IPS DF 4.7 (cell line): Measurements from ENCODE around the gene STIP1.

ENCODE experiments used
- DNase-seq: peaks from one replicate; pipeline ENCODE4 v3.0.0-alpha.2; 2013; ENCODE audit warnings: low spot score; ENCODE audit errors: extremely low read depth

Gene STIP1

DNA sequence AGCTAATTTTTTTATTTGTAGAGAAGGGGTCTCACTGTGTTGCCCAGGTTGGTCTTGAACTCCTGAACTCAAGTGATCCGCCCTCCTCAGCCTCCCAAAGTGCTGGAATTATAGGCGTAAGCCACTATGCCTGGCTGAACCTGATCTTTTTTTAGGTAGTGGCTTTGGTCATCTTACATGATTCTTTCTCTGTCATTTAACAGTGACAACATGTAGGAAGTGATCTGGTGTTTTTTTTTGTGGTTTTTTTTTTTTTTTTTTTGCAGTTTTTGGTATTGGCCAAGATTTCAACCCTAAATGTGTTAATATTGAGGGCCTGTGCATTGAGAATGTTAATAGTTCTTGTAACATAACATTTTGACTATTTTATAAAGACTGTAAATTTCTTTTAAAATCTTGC is 12.5 kb downstream of the STIP1 start:
- no peak for DNase-seq

DNA sequence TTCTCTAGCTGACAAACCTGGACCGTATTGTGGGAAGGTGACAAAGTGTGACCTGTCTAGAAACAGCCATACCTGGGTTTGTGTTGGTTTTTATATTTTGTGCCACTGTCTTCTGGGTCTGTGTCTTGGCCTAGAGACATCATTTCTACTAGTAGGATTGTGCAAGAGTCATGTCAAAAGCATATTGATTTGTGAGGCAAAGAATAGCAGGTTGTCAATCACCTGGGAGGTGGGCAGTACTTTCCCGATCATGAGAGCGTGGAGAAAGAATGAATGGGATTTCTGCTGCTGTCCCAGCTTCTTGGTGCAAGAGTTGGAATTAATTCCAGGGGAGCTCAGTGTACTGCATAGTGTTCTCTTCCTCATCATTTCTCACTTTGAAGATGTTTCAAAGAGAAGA is 15.6 kb downstream of the STIP1 start:
- DNase-seq, result no peak

DNA sequence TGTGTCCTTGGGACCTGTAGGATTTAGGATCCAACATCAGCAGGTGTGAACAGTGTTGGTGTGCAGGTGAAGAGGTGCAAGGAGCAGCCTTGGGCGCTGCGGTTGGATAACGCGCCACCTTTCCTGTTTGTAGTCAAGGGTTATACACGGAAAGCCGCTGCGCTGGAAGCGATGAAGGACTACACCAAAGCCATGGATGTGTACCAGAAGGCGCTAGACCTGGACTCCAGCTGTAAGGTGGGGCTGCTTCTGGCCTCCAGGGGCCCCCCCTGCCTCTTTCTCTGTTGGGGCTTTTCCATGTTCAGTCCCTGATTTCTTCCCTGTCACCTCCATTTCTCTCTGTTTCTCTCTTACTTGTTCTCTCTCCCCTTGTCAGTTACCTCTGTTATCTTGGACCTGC is 17.0 kb downstream of the STIP1 start:
- no peak for DNase-seq

GRCh38 chr11:64203421-64204079 is 17.6 kb downstream of the STIP1 start:
- no peak for DNase-seq

DNA sequence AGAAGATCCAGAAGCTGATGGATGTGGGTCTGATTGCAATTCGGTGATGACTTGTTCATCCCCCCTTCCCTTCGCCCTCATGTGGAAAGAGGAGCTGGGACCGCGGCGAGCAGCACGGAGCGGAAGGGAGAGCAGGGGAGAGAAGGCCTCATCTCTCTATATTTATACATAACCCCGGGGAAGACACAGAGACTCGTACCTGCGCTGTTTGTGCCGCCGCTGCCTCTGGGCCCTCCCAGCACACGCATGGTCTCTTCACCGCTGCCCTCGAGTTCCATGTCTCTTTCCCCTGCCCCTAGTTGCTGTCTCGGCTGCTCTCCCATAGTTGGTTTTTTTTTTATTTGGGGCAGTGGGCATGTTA is 18.1 kb downstream of the STIP1 start:
- DNase-seq, result no peak

DNA sequence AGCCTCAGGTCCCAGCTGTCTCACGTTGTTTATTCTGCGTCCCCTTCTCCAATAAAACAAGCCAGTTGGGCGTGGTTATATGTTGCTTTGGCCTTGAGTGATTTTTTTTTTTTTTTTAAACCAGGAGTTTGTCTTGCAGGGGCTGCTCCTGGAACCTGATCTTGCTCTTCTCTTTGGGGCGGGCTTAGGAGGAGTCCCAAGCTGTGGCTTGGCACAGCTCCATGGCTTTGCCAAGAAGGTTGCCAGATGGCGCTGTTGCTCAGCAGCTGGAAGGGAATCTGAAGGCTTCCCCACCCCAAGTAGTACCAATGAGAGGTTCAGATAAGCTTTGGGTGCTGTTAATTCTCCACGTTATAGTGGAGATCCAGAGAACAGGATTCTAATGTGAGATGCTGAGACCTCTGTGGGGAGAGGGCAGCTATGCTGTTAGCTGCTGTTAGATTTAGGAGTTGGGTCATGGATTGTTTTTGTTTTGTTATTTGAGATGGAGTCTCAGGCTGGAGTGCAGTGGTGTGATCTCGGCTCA is 18.6 kb downstream of the STIP1 start:
- no peak for DNase-seq

DNA sequence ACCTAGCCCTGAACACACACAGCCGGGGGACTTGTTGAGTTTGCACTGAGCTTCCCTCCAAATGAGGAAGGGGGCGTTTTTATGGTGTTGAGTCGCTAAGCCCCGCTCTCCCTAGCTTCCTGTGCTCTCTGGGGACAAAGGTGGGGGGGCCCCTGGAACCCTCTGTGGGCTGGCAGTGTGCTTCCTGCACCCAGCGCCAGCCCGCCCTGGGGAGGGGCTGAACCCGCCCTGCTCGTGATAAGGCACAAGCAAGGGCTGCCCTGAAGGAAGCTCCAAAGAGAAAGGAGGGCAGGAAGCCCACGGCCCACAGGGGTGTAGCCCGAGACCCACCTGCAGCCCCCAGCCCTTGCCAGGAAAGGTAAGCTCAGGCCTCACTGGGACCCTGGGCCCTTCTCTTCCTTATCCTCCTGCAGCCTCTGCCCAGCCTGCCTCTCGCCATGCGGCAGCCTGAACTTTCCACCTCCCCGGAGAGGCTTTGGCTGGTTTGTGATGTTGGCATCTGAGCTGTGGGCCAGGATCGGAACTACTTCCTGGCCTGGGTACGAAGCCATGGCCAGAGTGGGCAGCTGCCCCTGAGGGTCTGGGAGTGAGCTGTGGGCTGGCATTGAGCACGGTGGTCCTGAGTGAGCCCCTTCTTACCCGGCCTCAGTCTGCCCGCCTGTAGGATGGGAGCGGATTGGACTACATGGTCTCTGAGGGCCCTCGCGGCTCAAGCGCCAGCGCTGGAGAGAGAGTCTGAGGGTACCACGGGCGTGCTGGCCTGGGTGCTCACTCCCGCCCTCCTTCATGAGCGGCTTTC is 20.7 kb downstream of the STIP1 start, which contains the start of gene FERMT3:
FERMT3 (plus strand) TSS at position 265 of the 799 bp plus-strand sequence. CDS start 644 bp downstream, outside the sequence.
- no peak for DNase-seq

DNA sequence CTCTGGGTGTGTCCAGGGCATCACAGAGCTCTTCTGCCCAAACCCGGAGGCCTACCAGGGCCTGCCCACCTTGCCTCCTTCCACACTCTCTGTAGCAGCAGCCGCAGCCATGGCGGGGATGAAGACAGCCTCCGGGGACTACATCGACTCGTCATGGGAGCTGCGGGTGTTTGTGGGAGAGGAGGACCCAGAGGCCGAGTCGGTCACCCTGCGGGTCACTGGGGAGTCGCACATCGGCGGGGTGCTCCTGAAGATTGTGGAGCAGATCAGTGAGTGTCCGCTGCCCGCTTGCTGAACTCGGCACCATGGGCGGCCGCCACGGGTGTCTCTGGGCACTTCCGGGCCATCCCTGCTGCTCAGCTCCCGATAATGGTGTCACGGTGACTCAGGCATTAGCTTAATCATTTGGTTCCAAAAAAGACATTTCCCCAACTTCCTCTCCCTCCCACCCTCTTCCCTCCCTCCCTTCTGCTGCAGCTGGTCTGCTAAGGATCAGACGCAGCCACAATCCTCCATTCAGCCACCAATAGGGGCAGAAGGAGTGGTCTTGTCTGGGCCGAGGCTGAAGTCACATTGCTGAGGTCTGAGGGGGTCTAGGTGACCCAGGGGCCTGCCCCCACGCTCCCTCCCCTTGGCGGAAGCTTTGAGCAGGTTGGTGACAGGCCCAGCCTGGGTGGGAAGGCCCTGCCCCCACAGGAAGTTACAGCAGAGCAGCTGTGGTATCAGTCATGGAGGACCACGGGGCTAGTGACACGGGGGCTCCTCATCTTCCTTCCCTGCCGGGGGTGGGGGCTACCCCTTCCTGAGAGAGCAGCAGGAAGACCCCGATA is 21.5 kb downstream of the STIP1 start:
- DNase-seq, result no peak

DNA sequence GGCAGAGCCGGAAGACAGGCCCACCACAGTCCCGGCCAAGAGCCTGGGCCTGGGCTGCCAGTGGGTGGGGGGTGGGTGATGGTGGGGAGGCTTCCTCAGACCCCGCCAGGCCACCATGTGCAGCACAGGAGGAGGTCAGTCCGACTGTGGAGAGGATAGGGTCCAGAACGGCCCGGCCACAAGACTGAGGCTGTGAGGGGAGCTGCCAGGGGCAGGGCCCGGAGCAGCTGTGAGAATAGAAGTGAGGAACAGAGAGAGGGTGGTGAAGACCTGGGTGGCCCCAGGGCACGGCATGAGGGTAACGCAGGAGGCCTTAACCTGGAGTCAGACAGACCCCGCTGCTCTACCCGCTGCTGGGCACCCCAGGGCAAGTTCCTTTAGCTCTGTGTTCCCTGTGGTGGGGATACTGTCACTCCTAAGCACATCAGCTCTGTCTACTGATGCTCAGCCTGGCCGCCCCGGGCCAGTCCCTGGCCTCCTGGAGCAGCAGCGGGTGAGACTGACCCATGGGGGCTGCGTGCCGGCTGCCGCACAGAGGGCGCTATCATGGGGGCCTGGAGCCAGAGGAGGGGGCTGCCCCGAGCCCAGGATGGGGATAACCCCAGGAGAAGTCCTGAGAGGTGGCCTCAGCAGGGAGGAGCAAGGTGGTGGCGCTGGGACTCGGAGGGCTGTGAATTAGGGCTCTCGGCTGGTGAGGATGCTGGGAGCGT is 22.3 kb downstream of the STIP1 start:
- no peak for DNase-seq

- DNase-seq, result no peak
Measured at GRCh38 chr11:64208796-64209562, 23.0 kb downstream of the STIP1 start.

- no peak for DNase-seq
Measured at GRCh38 chr11:64209563-64209843, 23.5 kb downstream of the STIP1 start.

- DNase-seq, result no peak
Measured at GRCh38 chr11:64210301-64211020, 24.5 kb downstream of the STIP1 start.

- no peak for DNase-seq
Measured at GRCh38 chr11:64211181-64211872, 25.4 kb downstream of the STIP1 start.

- no peak for DNase-seq
Measured at GRCh38 chr11:64216879-64217278, 30.9 kb downstream of the STIP1 start.

DNA sequence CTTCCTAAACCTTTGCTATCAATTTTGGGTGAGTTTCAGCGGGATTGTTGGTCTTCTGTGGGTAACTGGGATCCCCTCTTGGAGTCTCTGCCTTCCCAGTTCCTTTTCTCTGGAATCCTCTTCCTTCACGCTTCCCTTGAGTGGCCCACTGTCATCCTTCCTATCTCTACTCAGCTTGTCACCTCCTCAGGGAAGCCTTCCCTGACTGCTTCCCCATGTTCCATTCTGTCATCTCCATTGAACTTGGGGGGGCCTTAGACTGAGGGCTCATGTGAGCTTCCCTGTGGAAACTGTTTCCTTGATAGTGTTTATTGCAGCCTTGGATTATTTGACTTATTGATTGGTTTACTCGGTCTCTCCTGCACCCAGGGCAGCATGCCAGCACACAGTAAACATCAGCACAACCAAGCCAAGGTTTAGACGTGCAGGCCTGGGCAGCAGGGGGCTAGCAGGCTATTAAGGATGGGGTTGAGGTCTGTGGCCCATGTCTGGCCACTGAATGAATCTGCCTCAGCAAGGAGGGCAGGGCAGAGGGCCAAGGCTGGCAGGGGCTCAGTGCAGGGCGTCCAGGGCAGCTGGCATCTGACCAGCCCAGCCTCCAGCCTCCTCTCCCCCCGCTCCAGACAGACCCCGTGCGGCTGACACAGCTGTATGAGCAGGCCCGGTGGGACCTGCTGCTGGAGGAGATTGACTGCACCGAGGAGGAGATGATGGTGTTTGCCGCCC is 32.8 kb downstream of the STIP1 start:
- no peak for DNase-seq

GRCh38 chr11:64219354-64219684 is 33.3 kb downstream of the STIP1 start:
- DNase-seq, result no peak

GRCh38 chr11:64219755-64220154 is 33.8 kb downstream of the STIP1 start:
- no peak for DNase-seq

GRCh38 chr11:64220271-64220670 is 34.3 kb downstream of the STIP1 start:
- no peak for DNase-seq

DNA sequence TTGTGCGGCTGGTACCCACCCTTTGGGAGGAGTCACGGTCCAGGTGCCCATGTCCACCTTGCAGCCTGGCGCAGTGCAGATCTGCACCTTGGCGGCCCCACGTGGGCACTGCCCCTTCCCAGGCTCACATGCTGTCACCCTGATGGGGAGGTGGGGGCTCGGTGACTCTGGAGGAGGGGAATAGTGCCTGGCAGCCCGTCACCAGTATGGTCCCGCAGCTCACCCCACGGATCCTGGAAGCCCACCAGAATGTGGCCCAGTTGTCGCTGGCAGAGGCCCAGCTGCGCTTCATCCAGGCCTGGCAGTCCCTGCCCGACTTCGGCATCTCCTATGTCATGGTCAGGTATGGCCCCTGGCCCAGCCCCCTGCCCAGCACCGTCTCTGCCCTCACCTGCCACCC is 34.8 kb downstream of the STIP1 start:
- no peak for DNase-seq
